ENCODE data around the gene GNPTG. TPM values are rescaled to one million over a fixed set of nuclear protein-coding genes. Genes with fewer than 3 reads are reported as not detected.

GNPTG gene
- total RNA-seq, 1 experiment from 2014 or later: 29.4 TPM

DNA sequence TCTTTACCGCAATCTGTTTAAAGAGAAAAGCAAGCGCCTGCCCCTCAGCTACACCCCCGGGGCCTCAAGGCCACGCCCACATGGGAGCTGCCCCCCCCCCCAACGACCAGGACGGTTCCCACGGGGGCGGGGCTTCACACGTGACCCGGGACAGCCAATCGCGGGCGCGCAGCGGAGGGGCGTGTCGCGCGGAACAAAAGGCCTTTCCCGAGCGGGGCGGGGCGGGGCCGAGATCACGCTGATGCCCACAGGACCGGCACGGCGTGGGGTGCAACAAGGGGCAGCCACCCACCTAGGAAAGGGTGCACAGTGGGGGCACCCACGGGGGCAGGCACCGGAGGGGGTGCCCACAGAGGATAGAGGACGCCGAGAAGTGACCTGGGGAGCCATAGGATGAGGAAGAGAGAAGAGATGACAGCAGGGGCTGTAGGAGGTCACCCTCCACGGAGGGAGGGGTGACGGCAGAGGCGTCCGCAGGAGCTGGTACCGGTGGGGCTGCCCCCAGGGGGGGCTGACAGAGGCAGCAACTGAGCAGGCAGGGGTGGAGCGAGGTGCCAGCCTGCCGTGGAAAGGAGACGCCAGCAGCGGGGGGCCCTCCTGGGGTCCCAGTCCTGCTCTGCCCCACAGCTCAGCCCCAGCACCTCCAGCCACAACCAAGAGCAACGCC is 56.6 kb downstream of the GNPTG start:
- no peak overlapping the region for H2AFZ ChIP-seq (ENCODE audit: low read length)

More for the DNA sequence above, 56.6 kb downstream of the GNPTG start:
- Mint-ChIP-seq H3K27me3 (ENCODE audit: low read depth) (no peaks in the 10 kb centered on the region), H3K27ac (no peak overlapping the region), H3K4me3 (peak overlapping the region; percentile 69 to 78), H3K9me3 (no peaks in the 10 kb centered on the region), H3K36me3 (ENCODE audit: insufficient read depth in 1 of 3, low read depth in 3 of 3) (peaks cover 0 to 8% (median 4%) of the 10 kb centered on the region in 3 experiments; a peak in 3 of 7 replicates), H3K4me1 (peaks cover 0 to 2% of the 10 kb centered on the region in 2 experiments; a peak in 1 of 4 replicates)
- H4K20me1 ChIP-seq (ENCODE audit: control insufficient read depth, insufficient read depth, insufficient read length): no peaks in the 10 kb centered on the region
- H3K14ac ChIP-seq (ENCODE audit: insufficient read depth, low read length): no peak overlapping the region
- no peak overlapping the region for H3K9ac ChIP-seq (ENCODE audit: extremely low read depth, insufficient read length, low read length)
- no peaks in the 10 kb centered on the region for H3K27me3 ChIP-seq (ENCODE audit: insufficient read depth, low read length)
- no peaks in the 10 kb centered on the region for H3K79me1 ChIP-seq (ENCODE audit: insufficient read depth, low read depth, low read length, poor library complexity, severe bottlenecking)
- no peak overlapping the region for H3K23ac ChIP-seq (ENCODE audit: insufficient read length, low read depth, low read length)
- no peak overlapping the region for H2BK12ac ChIP-seq (ENCODE audit: insufficient read length, low read depth, low read length)
- no peak overlapping the region for H3T11ph ChIP-seq (ENCODE audit: low read length)
- no peaks in the 10 kb centered on the region for H3K9me3 ChIP-seq (ENCODE audit: control insufficient read depth, low read depth, low read length)
- no peak overlapping the region for H3K4ac ChIP-seq (ENCODE audit: low read depth, low read length)
- H3K23me2 ChIP-seq (ENCODE audit: insufficient read length, low read depth, low read length, poor library complexity, severe bottlenecking): no peaks in the 10 kb centered on the region
- H3K56ac ChIP-seq (ENCODE audit: insufficient read length, low read depth, low read length): no peak overlapping the region
- no peak overlapping the region for H4K91ac ChIP-seq (ENCODE audit: insufficient read length, low read depth, low read length)
- H2AK5ac ChIP-seq (ENCODE audit: insufficient read length, low read length): no peak overlapping the region
- H2BK15ac ChIP-seq (ENCODE audit: low read depth, low read length): no peak overlapping the region
- H2BK120ac ChIP-seq (ENCODE audit: low read depth, low read length, poor library complexity, severe bottlenecking): no peak overlapping the region
- peak; percentile 86 for DNase-seq
- H3K18ac ChIP-seq (ENCODE audit: insufficient read length, low read depth, low read length): no peak overlapping the region
- H4K8ac ChIP-seq (replicated peaks; ENCODE audit: insufficient read length, low read depth, low read length): no peak overlapping the region
- H2BK20ac ChIP-seq (ENCODE audit: low read depth, low read length, poor library complexity, severe bottlenecking): no peak overlapping the region
- H3K27ac ChIP-seq (ENCODE audit: insufficient read length, low read depth, low read length): no peak overlapping the region
- no CpG with 5 or more reads among the region's 42 CpGs for WGBS (ENCODE audit: extremely low coverage, insufficient read length, low lambda C conversion rate)
- no peaks in the 10 kb centered on the region for H3K4me1 ChIP-seq (ENCODE audit: insufficient read depth, low read length)
- H3K4me2 ChIP-seq (ENCODE audit: insufficient read depth, insufficient read length, low read length): peak overlapping the region; percentile 45
- H3K79me2 ChIP-seq (ENCODE audit: insufficient read depth, low read length): no peaks in the 10 kb centered on the region; the same call in 1 of the 2 replicates
- TF ChIP-seq, protein P1, sequence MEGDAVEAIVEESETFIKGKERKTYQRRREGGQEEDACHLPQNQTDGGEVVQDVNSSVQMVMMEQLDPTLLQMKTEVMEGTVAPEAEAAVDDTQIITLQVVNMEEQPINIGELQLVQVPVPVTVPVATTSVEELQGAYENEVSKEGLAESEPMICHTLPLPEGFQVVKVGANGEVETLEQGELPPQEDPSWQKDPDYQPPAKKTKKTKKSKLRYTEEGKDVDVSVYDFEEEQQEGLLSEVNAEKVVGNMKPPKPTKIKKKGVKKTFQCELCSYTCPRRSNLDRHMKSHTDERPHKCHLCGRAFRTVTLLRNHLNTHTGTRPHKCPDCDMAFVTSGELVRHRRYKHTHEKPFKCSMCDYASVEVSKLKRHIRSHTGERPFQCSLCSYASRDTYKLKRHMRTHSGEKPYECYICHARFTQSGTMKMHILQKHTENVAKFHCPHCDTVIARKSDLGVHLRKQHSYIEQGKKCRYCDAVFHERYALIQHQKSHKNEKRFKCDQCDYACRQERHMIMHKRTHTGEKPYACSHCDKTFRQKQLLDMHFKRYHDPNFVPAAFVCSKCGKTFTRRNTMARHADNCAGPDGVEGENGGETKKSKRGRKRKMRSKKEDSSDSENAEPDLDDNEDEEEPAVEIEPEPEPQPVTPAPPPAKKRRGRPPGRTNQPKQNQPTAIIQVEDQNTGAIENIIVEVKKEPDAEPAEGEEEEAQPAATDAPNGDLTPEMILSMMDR (conservative IDR thresholded peaks at IDR 0.05): no peak
- H4K5ac ChIP-seq (ENCODE audit: insufficient read length, low read depth, low read length): no peak overlapping the region
- no peak overlapping the region for H2BK5ac ChIP-seq (ENCODE audit: insufficient read length, low read length)
